GM12873 (cell line): ENCODE results near the gene CRELD2.

Experiments used
- TF ChIP-seq, protein P1 (sequence below): IDR thresholded peaks from 2 replicates; pipeline ENCODE4 v1.5.1; 2012; ENCODE audit warnings: low read depth, mild to moderate bottlenecking, moderate library complexity, low read length, control low read depth; ENCODE audit not compliant: insufficient read depth; ENCODE audit errors: missing control alignments

Gene CRELD2

DNA sequence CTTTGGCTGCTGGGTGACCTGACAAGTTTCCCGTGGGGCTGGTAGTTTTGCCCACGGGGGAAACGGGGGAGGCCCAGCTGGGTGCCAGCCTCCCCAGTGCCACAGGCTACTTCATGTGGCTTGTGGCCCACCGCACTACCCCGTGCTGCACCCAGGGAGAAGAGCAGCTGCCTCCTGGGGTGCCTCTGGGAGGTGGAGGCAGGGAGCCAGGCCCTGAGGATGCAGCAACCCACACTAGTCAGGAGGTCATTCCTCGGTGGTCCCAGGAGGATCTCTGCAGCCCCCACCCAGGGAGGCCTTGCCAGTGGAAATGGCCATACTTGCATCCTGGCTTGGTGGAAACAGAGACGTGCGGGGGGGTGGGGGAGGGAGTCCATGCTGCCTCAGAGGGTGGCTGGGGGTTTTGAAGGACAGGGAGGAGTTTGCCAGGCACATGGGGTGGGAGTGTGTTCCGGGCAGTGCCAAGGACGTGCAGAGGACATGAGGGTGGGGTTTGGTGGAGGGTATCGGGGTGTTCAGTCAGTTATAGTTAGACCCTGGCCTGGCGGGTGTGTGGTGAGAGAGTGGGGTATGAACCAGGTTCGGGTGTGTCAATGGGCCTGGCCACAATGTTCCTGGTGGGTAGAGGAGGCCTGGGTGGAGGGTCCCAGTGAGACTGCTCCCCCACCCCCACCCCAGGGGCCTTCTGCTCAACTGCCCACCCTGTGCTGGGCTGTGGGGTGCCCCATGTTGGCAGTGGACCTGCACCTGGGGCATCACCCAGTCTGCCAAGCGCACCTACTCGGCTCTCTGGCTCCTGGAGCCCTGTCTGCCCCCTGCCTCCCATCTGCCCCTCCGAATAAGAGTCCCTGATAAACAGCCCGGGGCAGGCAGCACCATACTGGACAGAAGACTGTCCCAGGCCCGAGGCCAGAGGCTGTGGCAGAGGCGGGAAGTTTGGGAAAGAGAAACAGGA lies 46.0 kb downstream of the CRELD2 start:
- TF ChIP-seq, protein P1, sequence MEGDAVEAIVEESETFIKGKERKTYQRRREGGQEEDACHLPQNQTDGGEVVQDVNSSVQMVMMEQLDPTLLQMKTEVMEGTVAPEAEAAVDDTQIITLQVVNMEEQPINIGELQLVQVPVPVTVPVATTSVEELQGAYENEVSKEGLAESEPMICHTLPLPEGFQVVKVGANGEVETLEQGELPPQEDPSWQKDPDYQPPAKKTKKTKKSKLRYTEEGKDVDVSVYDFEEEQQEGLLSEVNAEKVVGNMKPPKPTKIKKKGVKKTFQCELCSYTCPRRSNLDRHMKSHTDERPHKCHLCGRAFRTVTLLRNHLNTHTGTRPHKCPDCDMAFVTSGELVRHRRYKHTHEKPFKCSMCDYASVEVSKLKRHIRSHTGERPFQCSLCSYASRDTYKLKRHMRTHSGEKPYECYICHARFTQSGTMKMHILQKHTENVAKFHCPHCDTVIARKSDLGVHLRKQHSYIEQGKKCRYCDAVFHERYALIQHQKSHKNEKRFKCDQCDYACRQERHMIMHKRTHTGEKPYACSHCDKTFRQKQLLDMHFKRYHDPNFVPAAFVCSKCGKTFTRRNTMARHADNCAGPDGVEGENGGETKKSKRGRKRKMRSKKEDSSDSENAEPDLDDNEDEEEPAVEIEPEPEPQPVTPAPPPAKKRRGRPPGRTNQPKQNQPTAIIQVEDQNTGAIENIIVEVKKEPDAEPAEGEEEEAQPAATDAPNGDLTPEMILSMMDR = no peak

DNA sequence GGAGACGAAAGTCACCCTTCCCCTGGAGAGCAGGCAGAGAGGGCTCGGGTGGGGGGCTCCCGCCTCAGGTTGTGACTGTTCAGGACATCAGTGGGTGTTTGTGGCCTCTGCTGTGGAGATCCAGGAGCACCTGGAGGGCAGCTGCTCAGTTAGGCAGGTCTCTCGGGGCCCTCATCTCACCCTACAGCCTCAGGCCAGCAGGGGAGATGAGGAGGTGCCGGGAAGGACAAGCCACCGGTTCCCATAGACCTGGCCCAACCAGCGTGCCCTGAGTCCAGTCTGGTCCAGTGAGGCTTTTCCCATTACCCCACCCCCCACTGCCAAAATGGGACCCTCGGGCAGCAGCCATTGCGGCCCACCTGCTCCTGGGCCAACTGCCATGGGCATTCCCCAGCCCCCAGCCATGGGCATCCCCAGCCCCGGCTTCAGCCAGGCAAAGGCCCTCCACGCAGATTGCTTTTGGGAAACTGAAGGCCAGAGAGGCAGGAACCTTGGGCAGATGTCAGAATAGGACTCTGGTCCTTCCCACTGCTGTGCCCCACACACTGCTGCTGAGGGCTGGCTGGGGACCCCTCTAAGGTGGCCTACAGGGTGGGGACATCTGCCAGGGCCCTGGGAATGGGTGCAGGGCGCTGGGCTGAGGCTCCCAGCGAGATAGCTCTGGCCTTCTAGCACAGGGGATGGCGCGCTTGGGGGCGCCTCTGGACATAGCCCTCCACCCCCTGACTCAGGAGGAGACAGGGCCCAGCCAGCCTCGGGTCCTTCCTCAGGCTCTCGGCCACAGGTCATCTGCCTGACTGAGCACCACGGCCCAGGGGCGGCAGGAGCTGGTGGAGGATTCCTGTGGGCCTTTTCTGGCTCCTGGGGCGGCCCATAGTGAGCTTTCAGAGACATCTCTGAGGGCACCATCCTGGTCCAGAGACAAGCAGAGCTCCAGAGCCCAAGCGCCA lies 46.9 kb downstream of the CRELD2 start:
- TF ChIP-seq, protein P1 = no peak

DNA sequence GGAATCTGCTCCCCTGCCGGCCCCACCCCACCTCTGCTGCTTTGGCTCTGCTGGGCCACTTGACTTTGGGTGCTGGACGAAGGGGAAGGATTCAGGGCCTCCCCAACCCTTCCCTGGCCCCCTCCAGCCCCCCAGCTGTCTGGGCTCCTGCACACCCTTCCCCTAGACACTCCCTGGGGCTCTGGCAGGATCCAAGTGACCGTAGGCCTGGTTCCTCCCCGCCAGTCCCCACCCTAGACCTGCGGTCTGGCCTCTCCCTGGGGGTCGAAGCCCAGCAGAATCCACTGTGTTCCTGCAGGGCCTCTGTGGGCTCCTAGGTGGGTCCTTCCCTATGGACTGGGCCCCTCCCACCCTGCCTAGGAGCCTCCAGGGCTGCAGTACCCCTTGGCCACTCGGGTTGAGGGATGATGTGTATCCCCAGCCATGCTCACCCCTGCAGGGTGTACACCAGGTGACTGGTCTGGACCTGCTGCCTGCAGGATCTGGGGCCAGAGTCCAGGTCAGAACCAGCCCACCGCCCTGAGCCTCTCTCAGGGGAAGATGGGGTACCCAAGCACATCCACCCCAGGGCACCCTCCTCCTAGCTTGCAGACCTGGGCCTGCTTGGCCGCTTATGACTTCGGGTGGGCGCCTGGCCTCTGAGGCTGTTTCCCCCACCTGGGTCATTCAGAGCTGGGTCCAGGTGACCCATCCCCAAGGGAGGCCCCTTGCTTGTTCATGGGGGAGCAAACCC lies 47.8 kb downstream of the CRELD2 start:
- TF ChIP-seq, protein P1 = no peak

DNA sequence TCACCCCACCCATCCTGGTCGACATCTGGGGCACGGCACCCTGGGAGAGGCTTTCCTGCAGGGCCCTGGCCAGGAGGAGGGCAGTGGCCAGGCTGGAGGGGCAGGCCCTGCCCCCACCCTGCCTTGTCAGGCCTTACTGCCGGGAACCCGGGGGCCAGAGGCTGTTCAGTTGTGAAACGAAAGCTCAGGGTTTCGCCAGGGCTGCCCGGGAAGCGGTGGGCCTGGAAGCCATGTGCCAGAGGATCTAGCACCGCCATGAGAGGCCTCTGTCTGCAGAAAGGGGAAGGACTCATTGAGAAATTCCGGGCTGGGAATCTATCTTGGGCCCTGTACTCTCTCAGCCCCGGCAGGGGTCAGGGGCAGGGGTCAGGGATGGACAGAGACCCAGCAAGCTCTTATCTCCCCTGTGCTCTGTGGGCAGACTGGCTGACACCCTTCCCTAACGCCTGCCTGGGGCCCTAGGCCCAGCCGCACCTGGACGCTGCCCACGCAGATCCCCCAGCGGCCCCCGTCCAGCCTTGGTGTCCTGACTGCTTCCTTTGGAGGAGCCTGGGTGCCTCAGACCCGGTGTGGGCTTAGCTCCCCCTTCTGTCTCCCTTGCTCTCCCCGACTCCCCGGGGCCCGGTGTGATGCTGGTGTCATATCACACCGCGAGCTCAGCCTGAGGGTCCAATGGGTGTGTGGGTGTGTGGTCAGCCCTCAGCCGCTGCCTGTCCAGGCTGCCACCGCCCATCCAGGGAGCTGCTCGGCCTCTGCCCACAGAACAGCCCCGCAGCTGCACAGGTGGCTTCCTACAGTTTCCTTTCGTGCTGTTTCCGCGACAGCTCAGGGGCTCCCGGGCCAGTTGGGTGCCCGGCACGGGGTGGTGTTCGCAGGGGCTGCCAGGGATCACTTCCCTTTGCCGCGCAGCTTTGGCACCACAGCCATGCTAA lies 48.6 kb downstream of the CRELD2 start:
- TF ChIP-seq, protein P1 = no peak

DNA sequence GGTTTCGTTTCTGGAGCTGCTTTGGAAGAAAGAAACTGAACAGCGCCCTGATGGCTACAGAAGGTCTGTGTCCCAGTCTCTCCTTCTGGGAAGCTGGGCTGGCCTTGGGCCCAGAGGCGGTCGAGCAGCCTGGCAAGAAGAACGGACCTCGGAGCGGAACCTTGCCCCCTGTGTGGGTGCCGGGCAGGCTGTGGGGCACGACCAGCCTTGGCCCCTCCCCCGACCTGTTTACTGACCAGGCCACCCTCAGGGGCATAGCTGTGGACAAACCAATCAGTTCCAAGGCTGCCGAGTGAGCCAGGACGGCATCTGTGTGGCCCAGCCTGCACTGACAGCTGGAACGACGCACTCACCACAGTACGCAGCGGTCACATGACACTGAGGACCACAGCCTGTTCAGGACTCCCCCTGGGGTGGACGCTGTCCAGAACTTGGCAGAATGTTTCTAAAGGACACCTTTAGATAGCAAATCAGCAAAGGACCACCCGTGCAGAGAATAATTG lies 49.3 kb downstream of the CRELD2 start:
- TF ChIP-seq, protein P1 = no peak

DNA sequence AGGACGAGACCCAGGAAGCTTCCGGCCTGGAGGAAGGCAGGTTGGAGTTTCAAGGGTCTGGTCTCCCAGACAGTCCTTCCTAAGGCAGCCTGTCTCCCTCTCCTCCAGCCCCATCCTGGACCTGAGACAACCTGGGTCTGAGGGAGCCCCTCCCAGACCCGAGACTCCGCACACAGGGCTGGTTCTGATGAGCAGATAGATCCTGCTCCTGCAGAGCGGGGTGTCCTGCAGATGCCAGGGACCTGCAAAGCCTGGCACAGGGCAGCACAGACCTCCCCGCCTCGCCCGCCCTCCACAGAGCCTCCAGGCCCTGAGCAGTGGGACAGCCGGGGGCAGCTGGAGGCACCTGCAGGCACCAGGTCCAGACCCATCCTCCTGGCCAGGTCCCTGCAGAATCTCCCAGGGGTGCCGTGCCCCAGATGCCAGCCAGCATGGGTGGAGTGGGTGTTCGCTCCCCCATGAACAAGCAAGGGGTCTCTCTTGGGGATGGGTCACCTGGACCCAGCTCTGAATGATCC lies 49.9 kb downstream of the CRELD2 start:
- TF ChIP-seq, protein P1 = no peak
